Hair follicular keratinocyte (primary cell): ENCODE data around the gene WBP2NL. TPM values are rescaled to one million over a fixed set of nuclear protein-coding genes. Genes with fewer than 3 reads are reported as not detected.

Experiments
- total RNA-seq: library from RNA; depleted of rRNA; stranded (reverse); fragments of >200 nt; gene quantifications from 2 replicates; pipeline ENCODE4 v1.2.3, GENCODE V29; 2015

Gene WBP2NL, protein sequence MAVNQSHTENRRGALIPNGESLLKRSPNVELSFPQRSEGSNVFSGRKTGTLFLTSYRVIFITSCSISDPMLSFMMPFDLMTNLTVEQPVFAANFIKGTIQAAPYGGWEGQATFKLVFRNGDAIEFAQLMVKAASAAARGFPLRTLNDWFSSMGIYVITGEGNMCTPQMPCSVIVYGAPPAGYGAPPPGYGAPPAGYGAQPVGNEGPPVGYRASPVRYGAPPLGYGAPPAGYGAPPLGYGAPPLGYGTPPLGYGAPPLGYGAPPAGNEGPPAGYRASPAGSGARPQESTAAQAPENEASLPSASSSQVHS
- not detected in 2 replicates for total RNA-seq

DNA sequence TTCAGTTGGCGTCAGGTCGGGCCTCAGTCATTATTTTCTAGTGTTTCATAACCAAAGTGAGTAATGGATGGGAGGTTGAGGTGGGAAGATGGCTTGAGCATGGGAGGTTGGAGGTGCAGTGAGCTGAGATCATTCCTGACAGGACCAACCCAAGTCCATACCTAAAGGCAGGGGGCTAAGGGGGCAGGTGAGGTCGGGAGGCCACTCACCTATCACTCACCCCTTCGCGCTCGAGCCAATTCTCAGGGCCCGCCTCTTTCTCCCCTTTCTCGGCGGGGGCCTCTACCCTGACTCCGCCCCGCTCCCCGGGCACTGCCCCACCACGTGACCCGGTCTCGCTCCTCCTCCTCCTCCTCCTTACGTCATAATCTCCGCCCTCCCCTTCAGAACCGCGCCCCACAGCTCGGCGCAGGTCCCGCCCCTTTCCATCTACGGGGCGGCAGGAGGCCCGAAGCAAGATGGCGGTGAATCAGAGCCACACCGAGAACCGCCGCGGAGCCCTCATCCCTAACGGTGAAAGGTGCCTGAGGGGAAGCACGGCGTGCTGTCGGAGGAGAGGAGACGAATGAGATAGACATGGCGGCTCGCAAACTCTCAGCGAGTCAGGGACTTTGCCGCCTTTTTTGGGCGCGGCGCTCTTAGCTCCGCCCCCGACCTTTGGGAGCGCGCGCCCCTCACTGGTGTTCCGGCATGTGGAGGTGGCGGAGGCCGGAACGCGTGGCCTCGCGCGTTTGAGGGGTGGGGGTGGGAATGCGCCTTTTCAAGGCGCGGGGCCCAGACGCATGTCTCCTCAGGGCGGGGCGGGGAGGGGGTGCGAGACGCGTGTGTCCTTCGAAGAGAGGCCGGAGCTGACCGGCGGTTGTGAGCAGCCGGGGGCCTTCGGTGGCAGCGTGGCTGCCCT, at the start of gene WBP2NL:
TSS of gene WBP2NL (plus strand) at position 428 of the 901 bp plus-strand sequence. CDS start at position 459, 31 bp downstream.

DNA sequence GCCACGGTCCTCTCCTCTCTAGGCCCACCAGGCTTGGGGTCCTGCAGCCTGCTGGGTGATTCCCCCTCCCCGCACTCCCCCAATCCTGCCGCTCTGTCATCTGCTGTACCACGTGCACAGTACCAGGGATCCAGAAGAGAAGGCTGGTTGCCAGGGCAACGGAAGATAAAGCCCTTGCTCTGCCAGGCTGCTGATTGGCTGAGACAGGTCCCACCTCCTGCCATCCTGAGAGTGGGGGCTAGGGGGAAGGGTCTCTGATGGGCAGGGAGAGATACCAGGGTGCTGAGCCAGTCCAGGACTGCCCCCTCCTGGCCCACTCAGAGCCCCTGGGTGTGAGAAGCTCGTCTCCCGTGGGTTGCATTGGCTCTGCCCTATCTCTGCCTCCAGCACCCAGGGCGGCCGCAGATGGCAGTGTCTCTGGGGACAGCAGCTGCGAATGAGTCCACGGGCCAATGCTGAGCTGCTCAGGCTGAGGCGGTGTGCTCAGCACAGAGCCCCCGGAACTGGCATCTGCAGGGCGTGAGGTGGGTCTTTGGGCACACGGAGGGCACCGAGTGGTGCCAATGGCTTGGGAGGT, 46.6 kb upstream of the WBP2NL start, which contains the start of gene SMIM45:
TSS of gene SMIM45 (plus strand) at position 253 of the 577 bp plus-strand sequence.

DNA sequence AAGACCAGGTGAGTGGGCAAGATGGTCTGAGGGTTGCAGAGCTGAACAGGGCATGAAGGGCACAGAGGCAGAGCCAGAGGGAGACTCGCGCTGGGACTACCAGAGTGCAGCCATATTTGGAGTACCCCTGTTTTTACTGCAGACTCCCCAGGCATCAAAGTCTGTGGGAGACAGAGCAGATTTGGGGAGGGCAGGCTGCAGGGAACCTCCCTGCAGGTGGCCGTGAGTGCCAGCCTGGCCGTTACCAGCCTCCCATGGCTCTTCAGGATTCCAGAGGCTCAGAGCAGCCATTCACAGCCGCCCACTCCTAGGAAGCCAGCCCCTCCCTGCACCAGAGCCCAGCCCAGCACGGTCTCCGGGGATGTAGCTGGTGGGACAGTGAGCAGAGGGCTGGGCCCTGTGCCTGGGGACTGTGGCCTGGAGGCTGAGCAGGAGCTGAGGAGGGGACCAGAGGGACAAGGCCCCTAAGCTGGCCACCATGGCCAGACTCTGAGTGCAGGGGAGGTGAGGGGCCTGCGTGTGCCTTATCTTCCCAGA, 29.4 kb upstream of the WBP2NL start, which contains the start of gene SEPTIN3:
TSS of gene SEPTIN3 (plus strand) at position 334 of the 537 bp plus-strand sequence. CDS start 2,050 bp downstream, outside the sequence.

DNA sequence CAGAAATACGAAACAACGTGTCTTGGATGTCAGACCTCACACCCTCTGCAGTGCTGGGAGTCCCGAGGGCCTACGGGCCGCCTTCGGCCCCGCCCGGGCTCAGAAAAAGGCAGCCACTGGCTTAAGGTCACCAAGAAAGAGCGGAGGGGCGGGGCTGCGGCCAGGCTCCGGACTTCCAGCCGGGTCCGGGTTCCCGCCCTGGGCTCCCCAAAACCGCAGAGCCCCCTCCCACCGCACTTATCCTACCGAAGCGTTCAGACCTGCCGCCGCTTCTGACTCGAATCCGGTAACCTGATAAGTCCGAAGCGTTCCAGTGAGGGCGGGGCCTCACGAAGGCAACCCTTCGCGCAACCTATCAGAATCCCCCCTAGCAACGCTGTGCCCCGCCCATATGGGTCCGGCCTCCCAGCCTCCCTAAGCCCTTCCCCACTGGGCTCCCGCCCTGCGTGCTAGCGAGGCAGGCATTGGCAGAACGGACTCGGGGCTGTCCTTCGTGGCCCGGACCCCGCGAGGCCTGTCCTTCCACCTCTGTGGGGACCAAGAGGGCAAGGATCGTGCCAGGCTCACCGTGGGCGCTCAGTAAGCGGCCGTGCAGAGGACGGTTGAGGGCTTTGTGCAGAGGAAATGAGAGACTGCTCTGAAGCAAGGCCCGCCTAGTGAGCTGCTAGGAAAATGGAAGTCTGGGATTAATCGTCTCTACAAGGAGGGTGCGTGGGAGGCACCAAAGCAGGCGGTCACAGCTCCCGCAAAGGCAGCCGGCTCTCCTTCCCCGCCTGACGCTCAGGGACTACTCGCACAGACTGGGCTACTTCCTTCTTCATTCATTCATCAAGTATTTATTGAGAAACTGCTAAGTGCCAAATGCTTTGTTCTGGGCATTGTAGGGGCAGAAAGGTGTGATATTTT, 72.2 kb downstream of the WBP2NL start, which contains the start of gene NAGA:
TSS of gene NAGA (minus strand) at position 296 of the 906 bp plus-strand sequence. CDS start 515 bp downstream, outside the sequence.

GRCh38 chr22:42074132-42074811, 75.7 kb downstream of the WBP2NL start, which contains the start of gene PHETA2:
Gene PHETA2 (plus strand): TSS chr22:42074248. CDS start chr22:42077294, 3,046 bp downstream.

Other genes starting within 250 kb of the WBP2NL start
- 4.9 and 9.4 TPM in 2 replicates for gene CCDC134, start 198.1 kb upstream of the WBP2NL start, total RNA-seq
- gene SREBF2, start 165.7 kb upstream of the WBP2NL start, total RNA-seq: 64.7 and 91.4 TPM in 2 replicates
- gene SHISA8, start 83.7 kb upstream of the WBP2NL start, total RNA-seq: not detected in 2 replicates
- gene TNFRSF13C, start 72.0 kb upstream of the WBP2NL start, total RNA-seq: 0.23 TPM in 1 of 2 replicates, not detected in the other
- 9.0 and 35.0 TPM in 2 replicates for gene CENPM, start 51.6 kb upstream of the WBP2NL start, total RNA-seq
- gene SEPTIN3, start 29.3 kb upstream of the WBP2NL start, total RNA-seq: 0.08 TPM in 1 of 2 replicates, not detected in the other
- gene NAGA, start 72.0 kb downstream of the WBP2NL start, total RNA-seq: 25.4 and 27.9 TPM in 2 replicates
- gene PHETA2, start 75.5 kb downstream of the WBP2NL start, total RNA-seq: 6.3 and 9.5 TPM in 2 replicates
- gene SMDT1, start 80.9 kb downstream of the WBP2NL start, total RNA-seq: 3.0 and 5.1 TPM in 2 replicates
- 47.7 and 54.7 TPM in 2 replicates for gene NDUFA6, start 92.0 kb downstream of the WBP2NL start, total RNA-seq
- gene CYP2D6, start 132.0 kb downstream of the WBP2NL start, total RNA-seq: 0.04 and 0.47 TPM in 2 replicates